GM12892 (cell line): Measurements from ENCODE around the gene SCARB2.

ENCODE experiments used
- POLR2A ChIP-seq: IDR thresholded peaks from 2 replicates; pipeline ENCODE4 v1.6.1; 2011; ENCODE audit warnings: low read depth, low read length, control low read depth
- POLR2AphosphoS5 ChIP-seq: IDR thresholded peaks from 2 replicates; pipeline ENCODE4 v1.6.1; 2011; ENCODE audit warnings: low read depth, low read length, control low read depth

- TF ChIP-seq POLR2A (no peak), POLR2AphosphoS5 (no peak)
Measured at GRCh38 chr4:76251441-76252270, 38.0 kb upstream of the SCARB2 start, which contains the start of gene FAM47E.
